Astrocyte (in vitro differentiated cells and primary cell): ENCODE measurements around the gene ABHD12.

Experiments used
- EZH2 ChIP-seq: IDR thresholded peaks from 2 replicates; pipeline ENCODE4 v1.6.1; 2012; ENCODE audit warnings: mild to moderate bottlenecking, low read length, inconsistent platforms; ENCODE audit not compliant: insufficient read depth
- TF ChIP-seq, protein P1 (sequence below): IDR thresholded peaks from 2 replicates; pipeline ENCODE4 v1.5.1; 2011; ENCODE audit warnings: low read depth, mild to moderate bottlenecking, inconsistent platforms, low read length, moderate library complexity; ENCODE audit not compliant: insufficient read depth

DNA sequence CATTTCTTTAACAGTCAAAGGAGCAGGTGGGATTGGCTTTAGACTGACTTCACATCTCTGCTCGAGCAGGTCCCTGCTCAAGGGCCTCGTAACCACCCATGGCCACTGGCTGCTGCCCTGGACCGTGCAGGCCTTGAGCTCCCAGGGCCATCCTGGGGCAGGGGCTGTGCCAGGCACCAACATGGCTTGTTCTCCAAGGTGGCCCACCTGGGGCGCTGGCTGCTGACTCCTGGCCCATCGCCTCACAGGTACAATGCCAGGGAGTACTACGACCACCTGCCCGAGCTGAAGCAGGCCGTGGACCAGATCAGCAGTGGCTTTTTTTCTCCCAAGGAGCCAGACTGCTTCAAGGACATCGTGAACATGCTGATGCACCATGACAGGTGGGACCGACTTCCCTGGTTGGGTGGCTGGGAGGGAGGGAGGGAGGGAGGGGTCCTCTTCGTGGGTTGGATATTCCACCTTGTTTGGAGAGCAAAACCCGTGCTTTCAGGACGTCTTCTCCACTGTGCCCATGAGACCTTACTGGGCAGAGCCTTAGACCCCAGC lies 96.7 kb downstream of the ABHD12 start:
- TF ChIP-seq, protein P1, sequence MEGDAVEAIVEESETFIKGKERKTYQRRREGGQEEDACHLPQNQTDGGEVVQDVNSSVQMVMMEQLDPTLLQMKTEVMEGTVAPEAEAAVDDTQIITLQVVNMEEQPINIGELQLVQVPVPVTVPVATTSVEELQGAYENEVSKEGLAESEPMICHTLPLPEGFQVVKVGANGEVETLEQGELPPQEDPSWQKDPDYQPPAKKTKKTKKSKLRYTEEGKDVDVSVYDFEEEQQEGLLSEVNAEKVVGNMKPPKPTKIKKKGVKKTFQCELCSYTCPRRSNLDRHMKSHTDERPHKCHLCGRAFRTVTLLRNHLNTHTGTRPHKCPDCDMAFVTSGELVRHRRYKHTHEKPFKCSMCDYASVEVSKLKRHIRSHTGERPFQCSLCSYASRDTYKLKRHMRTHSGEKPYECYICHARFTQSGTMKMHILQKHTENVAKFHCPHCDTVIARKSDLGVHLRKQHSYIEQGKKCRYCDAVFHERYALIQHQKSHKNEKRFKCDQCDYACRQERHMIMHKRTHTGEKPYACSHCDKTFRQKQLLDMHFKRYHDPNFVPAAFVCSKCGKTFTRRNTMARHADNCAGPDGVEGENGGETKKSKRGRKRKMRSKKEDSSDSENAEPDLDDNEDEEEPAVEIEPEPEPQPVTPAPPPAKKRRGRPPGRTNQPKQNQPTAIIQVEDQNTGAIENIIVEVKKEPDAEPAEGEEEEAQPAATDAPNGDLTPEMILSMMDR, result no peak
- TF ChIP-seq EZH2, result no peak
